Progenitor cell of endocrine pancreas (in vitro differentiated cells): ENCODE data around the gene USP54. TPM values are rescaled to one million over a fixed set of nuclear protein-coding genes. Genes with fewer than 3 reads are reported as not detected.

ENCODE experiments used
- DNase-seq: peaks from one replicate; pipeline ENCODE4 v3.0.0; 2021; ENCODE audit warnings: low spot score; ENCODE audit not compliant: unreplicated experiment
- H3K27ac Mint-ChIP-seq: 2 replicates; pipeline ENCODE4 v1.8.0; 2021; ENCODE audit warnings: mild to moderate bottlenecking, moderate library complexity, mixed read lengths
- H3K27me3 Mint-ChIP-seq: 2 replicates; pipeline ENCODE4 v1.8.0; 2021; ENCODE audit warnings: mixed read lengths
- H3K36me3 Mint-ChIP-seq: 2 replicates; pipeline ENCODE4 v1.8.0; 2022; ENCODE audit warnings: mixed read lengths; ENCODE audit not compliant: insufficient read depth
- H3K4me1 Mint-ChIP-seq: 2 replicates; pipeline ENCODE4 v1.8.0; 2021; ENCODE audit warnings: low read depth, mixed read lengths
- H3K4me3 Mint-ChIP-seq: 2 replicates; pipeline ENCODE4 v1.8.0; 2021; ENCODE audit warnings: low read depth, mild to moderate bottlenecking, moderate library complexity, mixed read lengths
- H3K9me3 Mint-ChIP-seq: 2 replicates; pipeline ENCODE4 v1.8.0; 2021; ENCODE audit warnings: low read depth, mixed read lengths
- CTCF ChIP-seq: fragments of 200-600 bp; sonication (generic); IDR thresholded peaks from one replicate; pipeline ENCODE4 v1.5.0; 2021; ENCODE audit warnings: antibody characterized with exemption, mild to moderate bottlenecking; ENCODE audit not compliant: unreplicated experiment
- total RNA-seq: library from RNA; stranded (reverse); gene quantifications from 2 replicates; pipeline ENCODE4 v1.2.1, GENCODE V29; 2021

USP54 gene
- total RNA-seq, 1 donor from 2014 or later, result 83.8 TPM

GRCh38 chr10:73545357-73545756 lies 45.8 kb downstream of the USP54 start:
- Mint-ChIP-seq H3K9me3 (no peaks in the 10 kb centered on the region), H3K36me3 (peaks cover 31% of the 10 kb centered on the region), H3K4me3 (no peak overlapping the region), H3K4me1 (no peaks in the 10 kb centered on the region), H3K27ac (no peak overlapping the region), H3K27me3 (no peaks in the 10 kb centered on the region)
- TF ChIP-seq CTCF, result no peak
- DNase-seq, result no peak

GRCh38 chr10:73537709-73538108 lies 53.4 kb downstream of the USP54 start:
- peaks cover 16% of the 10 kb centered on the region for H3K36me3 Mint-ChIP-seq

GRCh38 chr10:73537288-73537687 lies 53.9 kb downstream of the USP54 start:
- Mint-ChIP-seq H3K27ac (no peak overlapping the region), H3K9me3 (no peaks in the 10 kb centered on the region), H3K36me3 (peaks cover 14% of the 10 kb centered on the region), H3K4me3 (no peak overlapping the region), H3K27me3 (no peaks in the 10 kb centered on the region), H3K4me1 (no peaks in the 10 kb centered on the region)
- no peak for TF ChIP-seq CTCF
- no peak for DNase-seq

More at GRCh38 chr10:73537709-73538108, 53.4 kb downstream of the USP54 start:
- peak overlapping the region; percentile 56 for H3K27ac Mint-ChIP-seq
- no peaks in the 10 kb centered on the region for H3K9me3 Mint-ChIP-seq
- H3K4me3 Mint-ChIP-seq, result no peak overlapping the region
- H3K27me3 Mint-ChIP-seq, result no peaks in the 10 kb centered on the region
- DNase-seq, result no peak
- H3K4me1 Mint-ChIP-seq, result no peaks in the 10 kb centered on the region
- no peak for TF ChIP-seq CTCF

GRCh38 chr10:73534857-73535256 lies 56.3 kb downstream of the USP54 start:
- Mint-ChIP-seq H3K36me3 (peaks cover 7% of the 10 kb centered on the region), H3K9me3 (no peaks in the 10 kb centered on the region), H3K27me3 (no peaks in the 10 kb centered on the region), H3K27ac (no peak overlapping the region), H3K4me3 (no peak overlapping the region), H3K4me1 (no peaks in the 10 kb centered on the region)
- TF ChIP-seq CTCF, result no peak
- DNase-seq, result no peak

- DNase-seq, result peak; percentile 16
- H3K36me3 Mint-ChIP-seq, result peaks cover 8% of the 10 kb centered on the region
- no peaks in the 10 kb centered on the region for H3K9me3 Mint-ChIP-seq
- peak overlapping the region; percentile 3 for H3K27ac Mint-ChIP-seq
- H3K4me3 Mint-ChIP-seq, result no peak overlapping the region
- no peaks in the 10 kb centered on the region for H3K4me1 Mint-ChIP-seq
- peak; percentile 91 for TF ChIP-seq CTCF
- H3K27me3 Mint-ChIP-seq, result no peaks in the 10 kb centered on the region
Measured at GRCh38 chr10:73529089-73529832, 61.9 kb downstream of the USP54 start.
